H9 (cell line): ENCODE results near the gene MS4A14. TPM values are rescaled to one million over a fixed set of nuclear protein-coding genes. Genes with fewer than 3 reads are reported as not detected.
"Not testable (repeated sequence)": the region's sequence is repeated elsewhere in the genome, so short reads cannot be mapped to it uniquely, and the experiment has no call there.

Experiments used
- DNase-seq: peaks from one replicate; pipeline ENCODE4 v3.0.0-alpha.2; 2017
- H2AFZ ChIP-seq: one replicate; pipeline ENCODE4 v1.6.1; 2013; ENCODE audit warnings: mild to moderate bottlenecking, low read length, control low read depth, moderate library complexity
- H2AK5ac ChIP-seq: 2 replicates; pipeline ENCODE4 v1.6.1; 2013; ENCODE audit warnings: low read length, control low read depth, mixed read lengths; ENCODE audit not compliant: insufficient read length
- H2BK120ac ChIP-seq: one replicate; pipeline ENCODE4 v1.6.1; 2013; ENCODE audit warnings: low read depth, mild to moderate bottlenecking, low read length, control low read depth, inconsistent platforms; ENCODE audit not compliant: poor library complexity, severe bottlenecking
- H2BK12ac ChIP-seq: 2 replicates; pipeline ENCODE4 v1.6.1; 2013; ENCODE audit warnings: low read length, control low read depth, mixed read lengths, low read depth; ENCODE audit not compliant: insufficient read length
- H2BK15ac ChIP-seq: 2 replicates; pipeline ENCODE4 v1.6.1; 2013; ENCODE audit warnings: low read depth, low read length, control low read depth
- H2BK20ac ChIP-seq: one replicate; pipeline ENCODE4 v1.6.1; 2013; ENCODE audit warnings: low read depth, mild to moderate bottlenecking, low read length, control low read depth, inconsistent platforms; ENCODE audit not compliant: poor library complexity, severe bottlenecking
- H2BK5ac ChIP-seq: 2 replicates; pipeline ENCODE4 v1.6.1; 2013; ENCODE audit warnings: low read length, control low read depth, mixed read lengths; ENCODE audit not compliant: insufficient read length
- H3K14ac ChIP-seq: 2 replicates; pipeline ENCODE4 v1.6.1; 2013; ENCODE audit warnings: low read length, control low read depth; ENCODE audit not compliant: insufficient read depth
- H3K18ac ChIP-seq: 2 replicates; pipeline ENCODE4 v1.6.1; 2013; ENCODE audit warnings: low read depth, mild to moderate bottlenecking, mixed read lengths, low read length, control low read depth; ENCODE audit not compliant: insufficient read length
- H3K23ac ChIP-seq: 2 replicates; pipeline ENCODE4 v1.6.1; 2013; ENCODE audit warnings: low read length, control low read depth, mixed read lengths, low read depth; ENCODE audit not compliant: insufficient read length
- H3K23me2 ChIP-seq: 2 replicates; pipeline ENCODE4 v1.6.1; 2013; ENCODE audit warnings: low read depth, mild to moderate bottlenecking, mixed read lengths, low read length, control low read depth; ENCODE audit not compliant: insufficient read length, poor library complexity, severe bottlenecking
- H3K27ac ChIP-seq: 2 replicates; pipeline ENCODE4 v1.5.1; 2013; ENCODE audit warnings: low read length, control low read depth, mixed read lengths, low read depth; ENCODE audit not compliant: insufficient read length
- H3K27me3 ChIP-seq: 2 replicates; pipeline ENCODE4 v1.6.1; 2013; ENCODE audit warnings: low read length, control low read depth, inconsistent platforms; ENCODE audit not compliant: insufficient read depth
- H3K4ac ChIP-seq: 2 replicates; pipeline ENCODE4 v1.6.1; 2013; ENCODE audit warnings: low read depth, mild to moderate bottlenecking, control low read depth, inconsistent platforms, low read length, moderate library complexity
- H3K4me1 ChIP-seq: 2 replicates; pipeline ENCODE4 v1.6.1; 2013; ENCODE audit warnings: low read length, control low read depth, inconsistent platforms; ENCODE audit not compliant: insufficient read depth
- H3K4me2 ChIP-seq: 2 replicates; pipeline ENCODE4 v1.6.1; 2013; ENCODE audit warnings: low read length, control low read depth, mixed read lengths; ENCODE audit not compliant: insufficient read length, insufficient read depth
- H3K56ac ChIP-seq: 2 replicates; pipeline ENCODE4 v1.6.1; 2013; ENCODE audit warnings: low read depth, mild to moderate bottlenecking, mixed read lengths, low read length, control low read depth; ENCODE audit not compliant: insufficient read length
- H3K79me1 ChIP-seq: 2 replicates; pipeline ENCODE4 v1.6.1; 2013; ENCODE audit warnings: low read depth, mild to moderate bottlenecking, moderate library complexity, low read length, control low read depth, inconsistent platforms; ENCODE audit not compliant: insufficient read depth, poor library complexity, severe bottlenecking
- H3K79me2 ChIP-seq: 2 replicates; pipeline ENCODE4 v1.6.1; 2013; ENCODE audit warnings: low read length, control low read depth, inconsistent platforms; ENCODE audit not compliant: insufficient read depth
- H3K9ac ChIP-seq: 2 replicates; pipeline ENCODE4 v1.6.1; 2013; ENCODE audit warnings: low read length, control low read depth, mixed read lengths; ENCODE audit not compliant: insufficient read length; ENCODE audit errors: extremely low read depth
- H3K9me3 ChIP-seq: one replicate; pipeline ENCODE4 v1.6.1; 2013; ENCODE audit warnings: low read depth, low read length, inconsistent platforms; ENCODE audit not compliant: control insufficient read depth
- H3T11ph ChIP-seq: one replicate; pipeline ENCODE4 v1.6.1; 2013; ENCODE audit warnings: mild to moderate bottlenecking, low read length, control low read depth, inconsistent platforms
- H4K20me1 ChIP-seq: one replicate; pipeline ENCODE4 v1.6.1; 2013; ENCODE audit not compliant: control insufficient read depth, insufficient read length, insufficient read depth
- H4K5ac ChIP-seq: 2 replicates; pipeline ENCODE4 v1.6.1; 2013; ENCODE audit warnings: low read depth, mild to moderate bottlenecking, mixed read lengths, low read length, control low read depth; ENCODE audit not compliant: insufficient read length
- H4K8ac ChIP-seq: replicated peaks from 2 replicates; pipeline ENCODE4 v1.6.1; 2013; ENCODE audit warnings: low read length, control low read depth, mixed read lengths, low read depth; ENCODE audit not compliant: insufficient read length
- H4K91ac ChIP-seq: 2 replicates; pipeline ENCODE4 v1.6.1; 2013; ENCODE audit warnings: low read depth, mild to moderate bottlenecking, moderate library complexity, mixed read lengths, low read length, control low read depth; ENCODE audit not compliant: insufficient read length
- H3K27ac Mint-ChIP-seq, 3 experiments: 2 replicates in 2 of 3; 3 replicates in 1 of 3; pipeline ENCODE4 v1.8.0; 2020 to 2021; ENCODE audit warnings: mixed read lengths in 3 of 3, mild to moderate bottlenecking in 1 of 3, moderate library complexity in 1 of 3
- H3K27me3 Mint-ChIP-seq: 2 replicates; pipeline ENCODE4 v1.8.0; 2021; ENCODE audit warnings: low read depth, mild to moderate bottlenecking, moderate library complexity, mixed read lengths
- H3K36me3 Mint-ChIP-seq, 3 experiments: 2 replicates in 2 of 3; 3 replicates in 1 of 3; pipeline ENCODE4 v1.8.0; 2020 to 2021; ENCODE audit warnings: low read depth in 3 of 3, mixed read lengths in 3 of 3; ENCODE audit not compliant: insufficient read depth in 1 of 3
- H3K4me1 Mint-ChIP-seq, 2 experiments: 2 replicates each; pipeline ENCODE4 v1.8.0; 2020; ENCODE audit warnings: mixed read lengths in 2 of 2
- H3K4me3 Mint-ChIP-seq, 2 experiments: 2 replicates in 1 of 2; 3 replicates in 1 of 2; pipeline ENCODE4 v1.8.0; 2020 to 2021; ENCODE audit warnings: mild to moderate bottlenecking in 2 of 2, mixed read lengths in 2 of 2, moderate library complexity in 1 of 2
- H3K9me3 Mint-ChIP-seq, 2 experiments: 2 replicates in 1 of 2; 3 replicates in 1 of 2; pipeline ENCODE4 v1.8.0; 2020; ENCODE audit warnings: mild to moderate bottlenecking in 2 of 2, mixed read lengths in 2 of 2, moderate library complexity in 1 of 2
- CTCF ChIP-seq: fragments of 200-600 bp; sonication (generic); conservative IDR thresholded peaks from 3 replicates; pipeline ENCODE4 v1.8.0; 2021; ENCODE audit warnings: antibody characterized with exemption, mild to moderate bottlenecking
- WGBS: extraction: QIAGEN DNeasy Blood & Tissue Kit; methylation state at CpG from one replicate; pipeline ENCODE4 v1.1.7; 2013; ENCODE audit warnings: missing lambda C conversion rate, low lambda C conversion rate, mixed read lengths; ENCODE audit not compliant: insufficient read length; ENCODE audit errors: extremely low coverage; 5-methylcytosine and 5-hydroxymethylcytosine counted together
- total RNA-seq: library from RNA; stranded (reverse); gene quantifications from 2 replicates; pipeline ENCODE4 v1.2.1, GENCODE V29; 2021

The MS4A14 gene
- total RNA-seq, 1 experiment from 2014 or later = not detected

GRCh38 chr11:60363542-60364470 lies 32.5 kb upstream of the MS4A14 start:
- Histone ChIP-seq H3K79me1 (no peaks in the 10 kb centered on the region), H3K23me2 (no peaks in the 10 kb centered on the region), H2BK120ac (no peak overlapping the region), H2BK20ac (no peak overlapping the region), H4K91ac (no peak overlapping the region), H3K9ac (no peak overlapping the region), H4K8ac (no peak overlapping the region), H3K4me2 (no peak overlapping the region), H3K27me3 (no peaks in the 10 kb centered on the region), H3K79me2 (no peaks in the 10 kb centered on the region), H2BK12ac (no peak overlapping the region), H3K14ac (no peak overlapping the region), H3K23ac (no peak overlapping the region), H3K4me1 (peaks cover 6% of the 10 kb centered on the region; the same call in 1 of the 2 replicates), H4K20me1 (no peaks in the 10 kb centered on the region), H3K27ac (no peak overlapping the region), H3K9me3 (peaks cover 27% of the 10 kb centered on the region), H2AK5ac (no peak overlapping the region), H2BK15ac (no peak overlapping the region), H2AFZ (no peak overlapping the region), H3K4ac (no peak overlapping the region), H2BK5ac (no peak overlapping the region), H3T11ph (no peak overlapping the region), H3K18ac (no peak overlapping the region), H3K56ac (no peak overlapping the region), H4K5ac (no peak overlapping the region)
- WGBS = no CpG with 5 or more reads among the region's 7 CpGs
- Mint-ChIP-seq H3K27me3 (no peaks in the 10 kb centered on the region; the same call in 1 of the 2 replicates), H3K36me3 (peaks cover 22 to 52% (median 26%) of the 10 kb centered on the region in 3 experiments), H3K27ac (peak overlapping the region in 2 of 3 experiments; percentile 30 to 62; a peak in 2 of 7 replicates), H3K4me1 (peaks cover 40 to 44% of the 10 kb centered on the region in 2 experiments), H3K9me3 (peaks cover 31 to 34% of the 10 kb centered on the region in 2 experiments), H3K4me3 (peak overlapping the region; percentile 36 to 41; a peak in 3 of 5 replicates)
- peak; percentile 62 for DNase-seq
- TF ChIP-seq CTCF = peak; percentile 82

DNA sequence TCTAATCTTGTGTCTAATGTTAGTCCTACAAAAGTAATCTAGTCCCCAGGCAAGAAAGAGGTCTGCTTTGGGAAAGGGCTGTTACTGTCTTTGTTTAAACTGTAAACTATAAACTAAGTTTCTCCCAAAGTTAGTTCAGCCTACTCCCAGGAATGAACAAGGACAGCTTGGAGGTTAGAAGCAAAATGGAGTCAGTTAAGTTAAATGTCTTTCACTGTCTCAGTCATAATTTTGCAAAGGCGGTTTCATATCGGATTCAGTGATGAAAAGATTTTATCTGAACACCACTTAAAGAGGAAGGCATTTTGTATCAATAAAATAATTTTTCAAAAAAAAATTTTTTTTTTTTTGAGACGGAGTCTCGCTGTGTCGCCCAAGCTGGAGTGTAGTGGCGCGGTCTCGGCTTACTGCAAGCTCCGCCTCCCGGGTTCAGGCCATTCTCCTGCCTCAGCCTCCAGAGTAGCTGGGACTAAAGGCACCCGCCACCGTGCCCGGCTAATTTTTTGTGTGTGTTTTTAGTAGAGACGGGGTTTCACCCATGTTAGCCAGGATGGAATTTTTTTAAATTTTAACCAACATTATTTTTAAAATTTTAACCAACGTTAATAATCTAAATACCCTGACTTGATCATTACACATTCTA lies 29.9 kb upstream of the MS4A14 start:
- not testable (repeated sequence) for H3K9me3 ChIP-seq, H3K56ac ChIP-seq, H3T11ph ChIP-seq, H3K4ac ChIP-seq, H3K4me2 ChIP-seq, H4K5ac ChIP-seq, H2BK12ac ChIP-seq, H3K27me3 Mint-ChIP-seq, H3K14ac ChIP-seq, H2BK5ac ChIP-seq, H2BK120ac ChIP-seq, H2BK15ac ChIP-seq, H3K79me2 ChIP-seq, H2AFZ ChIP-seq, H4K91ac ChIP-seq, H3K27ac ChIP-seq, H4K20me1 ChIP-seq, H3K27me3 ChIP-seq, H2BK20ac ChIP-seq, H2AK5ac ChIP-seq, H3K23ac ChIP-seq, H3K79me1 ChIP-seq, H3K4me1 ChIP-seq, H3K4me3 Mint-ChIP-seq, H3K9ac ChIP-seq, DNase-seq, H3K18ac ChIP-seq, H4K8ac ChIP-seq, H3K23me2 ChIP-seq
- Mint-ChIP-seq H3K36me3 (peaks cover 5 to 33% (median 12%) of the 10 kb centered on the region in 3 experiments; a peak in 6 of 7 replicates), H3K4me1 (peaks cover 42 to 59% of the 10 kb centered on the region in 2 experiments), H3K27ac (peak overlapping the region in 1 of 3 experiments; percentile 40; a peak in 2 of 7 replicates), H3K9me3 (peaks cover 14 to 17% of the 10 kb centered on the region in 2 experiments)
- 100% methylated on average over 1 of the region's 15 CpGs for WGBS
